ENCODE data around the gene SORCS2. TPM values are rescaled to one million over a fixed set of nuclear protein-coding genes. Genes with fewer than 3 reads are reported as not detected.

SORCS2 gene
- total RNA-seq, 4 donors from 2014 or later, result 2.0 to 7.4 (median 3.6) TPM

- TF ChIP-seq CTCF (IDR thresholded peaks at IDR 0.05) (no peak), EP300 (IDR thresholded peaks at IDR 0.05) (no peak), POLR2A (IDR thresholded peaks at IDR 0.05) (no peak), POLR2AphosphoS5 (IDR thresholded peaks at IDR 0.05) (no peak)
- Histone ChIP-seq H3K9me3 (no peaks in the 10 kb centered on the region), H3K27me3 (no peaks in the 10 kb centered on the region), H3K4me3 (no peak overlapping the region), H3K36me3 (no peaks in the 10 kb centered on the region), H3K27ac (no peak overlapping the region), H3K4me1 (peaks cover 0 to 59% (median 5%) of the 10 kb centered on the region in 3 donors)
- ATAC-seq, result no peak
- WGBS, 2 donors (ENCODE audit: low coverage in 1 of 2), result 92% methylated on average over 2 of the region's 14 CpGs; no CpG with 5 or more reads in 1 of the 2 donors
Measured at GRCh38 chr4:7255488-7255881, 63.1 kb downstream of the SORCS2 start.

DNA sequence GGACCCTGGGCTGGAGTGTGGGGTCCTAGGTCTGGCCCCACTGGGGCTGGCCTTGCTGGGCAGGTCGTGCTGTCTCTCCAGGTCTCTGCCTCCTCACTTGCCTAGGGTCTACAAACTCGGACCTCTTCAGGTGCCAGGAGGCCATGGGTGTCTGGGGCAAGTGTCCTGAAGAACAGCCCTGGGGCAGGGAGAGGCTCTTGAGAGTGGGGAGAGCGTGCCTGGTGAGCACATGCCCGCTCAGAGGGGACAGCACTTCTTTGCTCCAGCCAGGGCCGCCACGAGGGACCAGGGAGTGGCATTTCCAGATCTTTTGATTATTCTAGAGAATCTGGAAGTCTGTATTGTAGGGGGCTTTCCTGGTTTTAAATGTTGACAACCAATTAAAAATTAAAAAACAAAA is 63.7 kb downstream of the SORCS2 start:
- Histone ChIP-seq H3K36me3 (no peaks in the 10 kb centered on the region), H3K9me3 (no peaks in the 10 kb centered on the region), H3K4me3 (no peak overlapping the region), H3K27me3 (no peaks in the 10 kb centered on the region), H3K27ac (no peak overlapping the region), H3K4me1 (peaks cover 0 to 56% (median 5%) of the 10 kb centered on the region in 3 donors)
- 100% methylated on average over 1 of the region's 6 CpGs; no CpG with 5 or more reads in 1 of the 2 donors for WGBS, 2 donors (ENCODE audit: low coverage in 1 of 2)
- no peak for TF ChIP-seq EP300 (IDR thresholded peaks at IDR 0.05)
- no peak for TF ChIP-seq CTCF (IDR thresholded peaks at IDR 0.05)
- ATAC-seq, result no peak

GRCh38 chr4:7256984-7257810 is 64.9 kb downstream of the SORCS2 start:
- 12 to 58% methylated on average over 3 to 13 of the region's 17 CpGs for WGBS, 2 donors (ENCODE audit: low coverage in 1 of 2)
- no peaks in the 10 kb centered on the region for H3K9me3 ChIP-seq
- TF ChIP-seq POLR2AphosphoS5 (IDR thresholded peaks at IDR 0.05) (peak; percentile 25), EP300 (IDR thresholded peaks at IDR 0.05) (no peak), CTCF (IDR thresholded peaks at IDR 0.05) (no peak)
- H3K4me1 ChIP-seq, result peaks cover 0 to 50% (median 5%) of the 10 kb centered on the region in 3 donors
- no peaks in the 10 kb centered on the region for H3K27me3 ChIP-seq
- no peaks in the 10 kb centered on the region for H3K36me3 ChIP-seq
- no peak overlapping the region for H3K4me3 ChIP-seq
- peak; percentile 73 for ATAC-seq
- H3K27ac ChIP-seq, result peak overlapping the region in 2 of 4 donors; percentile 30 to 44

DNA sequence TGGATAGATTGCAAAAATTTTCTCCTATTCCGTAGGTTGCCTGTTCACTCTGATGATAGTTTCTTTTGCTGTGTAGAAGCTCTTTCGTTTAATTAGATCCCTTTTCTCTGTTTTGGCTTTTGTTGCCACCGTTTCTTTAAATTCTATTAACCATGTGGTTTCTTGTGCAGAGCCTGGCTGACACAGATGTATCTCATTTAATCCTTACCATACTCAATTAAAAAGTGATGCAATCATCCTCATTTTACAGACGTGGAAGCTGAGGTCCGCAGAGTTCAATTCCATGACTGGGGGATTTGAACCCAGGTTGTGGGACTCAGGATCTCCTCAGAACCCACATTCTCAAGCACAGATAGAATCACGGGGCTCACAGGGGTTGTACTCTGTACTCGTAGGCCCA is 66.7 kb downstream of the SORCS2 start:
- Histone ChIP-seq H3K4me1 (peaks cover 0 to 41% (median 5%) of the 10 kb centered on the region in 3 donors), H3K27me3 (no peaks in the 10 kb centered on the region), H3K27ac (no peak overlapping the region), H3K4me3 (no peak overlapping the region), H3K9me3 (no peaks in the 10 kb centered on the region), H3K36me3 (no peaks in the 10 kb centered on the region)
- no peak for ATAC-seq
- TF ChIP-seq POLR2AphosphoS5 (IDR thresholded peaks at IDR 0.05) (no peak), CTCF (IDR thresholded peaks at IDR 0.05) (no peak), POLR2A (IDR thresholded peaks at IDR 0.05) (no peak), EP300 (IDR thresholded peaks at IDR 0.05) (no peak)
- 87 to 93% methylated on average over 3 to 4 of the region's 7 CpGs for WGBS, 2 donors (ENCODE audit: low coverage in 1 of 2)

DNA sequence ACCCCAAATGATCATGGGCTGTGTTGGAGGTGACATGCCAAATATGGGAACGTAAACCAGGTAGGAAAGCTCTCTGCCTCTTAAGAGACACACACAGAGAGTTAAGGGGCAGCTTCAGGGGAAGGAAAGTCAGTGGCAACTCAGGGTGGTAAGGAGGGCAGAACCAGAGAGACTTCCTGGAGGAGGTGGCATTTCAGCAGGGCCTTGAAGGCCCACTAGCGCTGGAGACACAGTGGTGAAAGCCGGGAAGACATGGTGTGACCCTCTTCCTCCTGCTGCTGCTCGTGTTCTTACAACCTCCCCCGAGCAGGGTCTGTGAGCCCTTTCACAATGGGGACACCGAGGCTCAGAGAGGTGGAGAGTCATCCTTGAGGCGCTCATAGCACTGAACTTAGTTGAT is 68.2 kb downstream of the SORCS2 start:
- 88% methylated on average over 7 of the region's 7 CpGs; no CpG with 5 or more reads in 1 of the 2 donors for WGBS, 2 donors (ENCODE audit: low coverage in 1 of 2)
- ATAC-seq, result no peak
- no peak overlapping the region for H3K4me3 ChIP-seq
- H3K9me3 ChIP-seq, result no peaks in the 10 kb centered on the region
- no peaks in the 10 kb centered on the region for H3K36me3 ChIP-seq
- H3K27ac ChIP-seq, result no peak overlapping the region
- no peak for TF ChIP-seq POLR2A (IDR thresholded peaks at IDR 0.05)
- no peak for TF ChIP-seq POLR2AphosphoS5 (IDR thresholded peaks at IDR 0.05)
- no peak for TF ChIP-seq EP300 (IDR thresholded peaks at IDR 0.05)
- no peak for TF ChIP-seq CTCF (IDR thresholded peaks at IDR 0.05)
- H3K27me3 ChIP-seq, result no peaks in the 10 kb centered on the region
- H3K4me1 ChIP-seq, result peaks cover 0 to 30% (median 5%) of the 10 kb centered on the region in 3 donors
